GM12878 (cell line): ENCODE results near the gene ARIH2. TPM values are rescaled to one million over a fixed set of nuclear protein-coding genes. Genes with fewer than 3 reads are reported as not detected.
A peak's percentile ranks its signal among the peaks of the same experiment; 100 is the strongest.

ENCODE experiments used
- ASH2L ChIP-seq: fragments of 300-600, 200-600 bp; sonication (generic); IDR thresholded peaks from 2 replicates; pipeline ENCODE4 v1.6.1; 2017; ENCODE audit warnings: low read depth, mild to moderate bottlenecking, borderline replicate concordance
- CEBPB ChIP-seq, 2 experiments: fragments of 150-350 bp in 1 of 2; IDR thresholded peaks; 2 replicates each; pipeline ENCODE4 v1.6.1; 2012 to 2014; ENCODE audit warnings: low read depth in 2 of 2, low read length in 2 of 2, borderline replicate concordance in 1 of 2, inconsistent platforms in 1 of 2
- CHD1 ChIP-seq: IDR thresholded peaks from 2 replicates; pipeline ENCODE4 v1.6.1; 2012; ENCODE audit warnings: low read depth, low read length, improper control_type of control experiment
- CHD4 ChIP-seq: fragments of 200-600 bp; sonication (generic); IDR thresholded peaks from 2 replicates; pipeline ENCODE4 v1.6.1; 2016; ENCODE audit warnings: mild to moderate bottlenecking
- CREM ChIP-seq: IDR thresholded peaks from 2 replicates; pipeline ENCODE4 v1.6.1; 2014; ENCODE audit warnings: antibody characterized with exemption, low read depth
- DPF2 ChIP-seq: fragments of 450-650 bp; IDR thresholded peaks from 2 replicates; pipeline ENCODE4 v1.6.1; 2017; ENCODE audit warnings: mild to moderate bottlenecking
- EGR1 ChIP-seq, 2 experiments: IDR thresholded peaks; 1 replicate in 1 of 2; 2 replicates in 1 of 2; pipeline ENCODE4 v1.6.1; 2011 to 2012; ENCODE audit warnings: low read depth in 2 of 2, low read length in 2 of 2, borderline replicate concordance in 1 of 2, mild to moderate bottlenecking in 1 of 2, moderate library complexity in 1 of 2
- ESRRA ChIP-seq: IDR thresholded peaks from 2 replicates; pipeline ENCODE4 v1.6.1; 2012; ENCODE audit warnings: mild to moderate bottlenecking, low read length, improper control_type of control experiment
- IRF4 ChIP-seq: IDR thresholded peaks from 2 replicates; pipeline ENCODE4 v1.6.1; 2011; ENCODE audit warnings: low read depth, low read length
- LARP7 ChIP-seq: fragments of 450-650 bp; IDR thresholded peaks from 2 replicates; pipeline ENCODE4 v1.6.1; 2017; ENCODE audit warnings: mild to moderate bottlenecking
- MEF2B ChIP-seq: fragments of 450-650 bp; IDR thresholded peaks from 2 replicates; pipeline ENCODE4 v1.6.1; 2018; ENCODE audit warnings: mild to moderate bottlenecking, moderate library complexity; ENCODE audit not compliant: partially characterized antibody, poor library complexity, severe bottlenecking
- NFYA ChIP-seq: IDR thresholded peaks from 2 replicates; pipeline ENCODE4 v1.6.1; 2011; ENCODE audit warnings: low read depth, mild to moderate bottlenecking, low read length, improper control_type of control experiment, borderline replicate concordance
- NR2F1 ChIP-seq: fragments of 450-650 bp; conservative IDR thresholded peaks from 2 replicates; pipeline ENCODE4 v1.6.1; 2017; ENCODE audit warnings: mild to moderate bottlenecking
- RAD51 ChIP-seq: fragments of 450-650 bp; IDR thresholded peaks from 2 replicates; pipeline ENCODE4 v1.6.1; 2016; ENCODE audit warnings: moderate library complexity, mild to moderate bottlenecking, inconsistent platforms
- SREBF1 ChIP-seq: IDR thresholded peaks from 2 replicates; pipeline ENCODE4 v1.6.1; 2012; ENCODE audit warnings: mild to moderate bottlenecking, low read length
- SREBF2 ChIP-seq: IDR thresholded peaks from 2 replicates; pipeline ENCODE4 v1.6.1; 2012; ENCODE audit warnings: mild to moderate bottlenecking, low read length
- TCF12 ChIP-seq: IDR thresholded peaks from 2 replicates; pipeline ENCODE4 v1.6.1; 2011; ENCODE audit warnings: low read depth, mild to moderate bottlenecking, low read length
- YBX1 ChIP-seq: fragments of 450-650 bp; IDR thresholded peaks from 2 replicates; pipeline ENCODE4 v1.6.1; 2016; ENCODE audit warnings: antibody characterized with exemption
- ZNF24 ChIP-seq: fragments of 450-650 bp; IDR thresholded peaks from 2 replicates; pipeline ENCODE4 v1.6.1; 2017; ENCODE audit warnings: antibody characterized with exemption, mild to moderate bottlenecking
- polyA plus RNA-seq, 11 experiments: library from polyadenylated mRNA; depleted of rRNA in 4 of 11; unstranded in 6 of 11; stranded (reverse) in 5 of 11; fragments of >200 nt; fragmentation: Nextera tagmentation in 4 of 11; fragmentation: Illumina TruSeq in 1 of 11; extraction: Ambion mirVana in 4 of 11; extraction: Trizol in 1 of 11; gene quantifications; 1 replicate in 1 of 11; 2 replicates in 10 of 11; pipeline versions ENCODE4 v1.2.1 to v1.2.3, GENCODE V29; 2011 to 2016; ENCODE audit warnings: inconsistent platforms in 2 of 11, missing spikeins in 2 of 11, low read depth in 1 of 11
- total RNA-seq, 4 experiments: library from RNA; depleted of rRNA in 3 of 4; stranded (reverse); fragments of >200 nt in 3 of 4; fragmentation: Illumina TruSeq in 1 of 4; extraction: Trizol in 1 of 4; gene quantifications; 2 replicates each; pipeline versions ENCODE4 v1.2.1 to v1.2.3, GENCODE V29; 2013 to 2021
- TF ChIP-seq, protein P1 (sequence below): fragments of 450-650 bp; conservative IDR thresholded peaks from 2 replicates; pipeline ENCODE4 v1.6.1; 2017; ENCODE audit warnings: mild to moderate bottlenecking, moderate library complexity
- TF ChIP-seq, protein P2 (sequence below): fragments of 450-650 bp; IDR thresholded peaks from 2 replicates; pipeline ENCODE4 v1.6.1; 2017; ENCODE audit warnings: mild to moderate bottlenecking, low read depth, inconsistent platforms; ENCODE audit not compliant: poor library complexity, severe bottlenecking
- TF ChIP-seq, protein P3 (sequence below): fragments of 450-650 bp; formaldehyde crosslinking; IDR thresholded peaks from 2 replicates; pipeline ENCODE4 v1.5.0; 2022; ENCODE audit warnings: mild to moderate bottlenecking, missing genetic modification characterization

The ARIH2 gene
- total and polyA plus RNA-seq, 10 of the 15 experiments (the other 5 are each of a cell fraction or from before 2014, with no cell fraction given) = 18.7 to 74.7 (median 63.7) TPM

DNA sequence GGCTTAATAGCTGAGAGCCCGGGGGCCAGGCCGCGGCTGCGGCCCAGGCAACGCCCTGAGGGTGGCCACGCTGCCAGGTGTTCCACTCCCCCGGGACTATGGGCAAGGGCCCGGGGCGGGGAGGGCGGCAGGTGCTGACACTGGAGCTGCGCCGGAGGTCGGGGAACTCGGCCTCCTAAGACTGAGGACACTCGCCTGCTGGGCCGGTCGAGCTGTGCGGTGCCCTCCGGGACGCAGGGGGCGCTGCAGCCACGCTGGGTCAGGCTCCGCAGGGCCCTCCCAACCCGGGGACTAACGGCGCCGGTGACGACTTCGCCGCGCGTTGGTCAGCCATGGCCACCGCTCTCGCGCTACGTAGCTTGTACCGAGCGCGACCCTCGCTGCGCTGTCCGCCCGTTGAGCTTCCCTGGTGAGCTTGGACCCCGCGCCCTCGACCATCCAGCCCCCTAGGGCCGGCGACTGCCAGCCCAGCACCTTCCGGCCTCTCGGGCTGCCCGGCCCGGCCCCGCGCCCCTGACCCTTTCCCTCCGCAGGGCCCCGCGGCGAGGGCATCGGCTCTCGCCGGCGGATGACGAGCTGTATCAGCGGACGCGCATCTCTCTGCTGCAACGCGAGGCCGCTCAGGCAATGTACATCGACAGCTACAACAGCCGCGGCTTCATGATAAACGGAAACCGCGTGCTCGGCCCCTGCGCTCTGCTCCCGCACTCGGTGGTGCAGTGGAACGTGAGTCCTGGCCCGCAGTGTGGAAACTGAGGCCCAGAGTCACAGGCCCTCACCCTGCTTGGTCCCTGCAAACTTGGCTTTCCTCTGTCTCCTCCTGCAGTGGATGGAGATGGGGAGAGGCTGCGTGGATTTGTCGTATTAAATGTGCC, 103.4 kb downstream of the ARIH2 start, which contains the start of gene NDUFAF3 (continued):
- TF ChIP-seq, protein P1, sequence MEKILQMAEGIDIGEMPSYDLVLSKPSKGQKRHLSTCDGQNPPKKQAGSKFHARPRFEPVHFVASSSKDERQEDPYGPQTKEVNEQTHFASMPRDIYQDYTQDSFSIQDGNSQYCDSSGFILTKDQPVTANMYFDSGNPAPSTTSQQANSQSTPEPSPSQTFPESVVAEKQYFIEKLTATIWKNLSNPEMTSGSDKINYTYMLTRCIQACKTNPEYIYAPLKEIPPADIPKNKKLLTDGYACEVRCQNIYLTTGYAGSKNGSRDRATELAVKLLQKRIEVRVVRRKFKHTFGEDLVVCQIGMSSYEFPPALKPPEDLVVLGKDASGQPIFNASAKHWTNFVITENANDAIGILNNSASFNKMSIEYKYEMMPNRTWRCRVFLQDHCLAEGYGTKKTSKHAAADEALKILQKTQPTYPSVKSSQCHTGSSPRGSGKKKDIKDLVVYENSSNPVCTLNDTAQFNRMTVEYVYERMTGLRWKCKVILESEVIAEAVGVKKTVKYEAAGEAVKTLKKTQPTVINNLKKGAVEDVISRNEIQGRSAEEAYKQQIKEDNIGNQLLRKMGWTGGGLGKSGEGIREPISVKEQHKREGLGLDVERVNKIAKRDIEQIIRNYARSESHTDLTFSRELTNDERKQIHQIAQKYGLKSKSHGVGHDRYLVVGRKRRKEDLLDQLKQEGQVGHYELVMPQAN = peak; percentile 78
- TF ChIP-seq SREBF1 = no peak
- TF ChIP-seq LARP7 = peak; percentile 96
- TF ChIP-seq ZNF24 = no peak
- TF ChIP-seq DPF2 = peak; percentile 95
- no peak for TF ChIP-seq CEBPB (IDR thresholded peaks at IDR 0.05; ENCODE audit: borderline replicate concordance in 1 of 2, low read depth in 2 of 2, low read length in 2 of 2)
- TF ChIP-seq RAD51 = no peak
- TF ChIP-seq NFYA = no peak
- TF ChIP-seq CHD4 = no peak
- TF ChIP-seq ESRRA = peak; percentile 55; the same call in 1 of the 2 replicates
- TF ChIP-seq IRF4 = no peak
- TF ChIP-seq YBX1 = no peak
- TF ChIP-seq NR2F1 = peak; percentile 87
- 0 out of 2 replicates have a peak, but pooled peaks have one; percentile 35 for TF ChIP-seq CHD1
- TF ChIP-seq, protein P2, sequence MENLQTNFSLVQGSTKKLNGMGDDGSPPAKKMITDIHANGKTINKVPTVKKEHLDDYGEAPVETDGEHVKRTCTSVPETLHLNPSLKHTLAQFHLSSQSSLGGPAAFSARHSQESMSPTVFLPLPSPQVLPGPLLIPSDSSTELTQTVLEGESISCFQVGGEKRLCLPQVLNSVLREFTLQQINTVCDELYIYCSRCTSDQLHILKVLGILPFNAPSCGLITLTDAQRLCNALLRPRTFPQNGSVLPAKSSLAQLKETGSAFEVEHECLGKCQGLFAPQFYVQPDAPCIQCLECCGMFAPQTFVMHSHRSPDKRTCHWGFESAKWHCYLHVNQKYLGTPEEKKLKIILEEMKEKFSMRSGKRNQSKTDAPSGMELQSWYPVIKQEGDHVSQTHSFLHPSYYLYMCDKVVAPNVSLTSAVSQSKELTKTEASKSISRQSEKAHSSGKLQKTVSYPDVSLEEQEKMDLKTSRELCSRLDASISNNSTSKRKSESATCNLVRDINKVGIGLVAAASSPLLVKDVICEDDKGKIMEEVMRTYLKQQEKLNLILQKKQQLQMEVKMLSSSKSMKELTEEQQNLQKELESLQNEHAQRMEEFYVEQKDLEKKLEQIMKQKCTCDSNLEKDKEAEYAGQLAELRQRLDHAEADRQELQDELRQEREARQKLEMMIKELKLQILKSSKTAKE = no peak
- peak in 1 of 2 experiments; percentile 59; a peak in 1 of 3 replicates for TF ChIP-seq EGR1 (IDR thresholded peaks at IDR 0.05; ENCODE audit: borderline replicate concordance in 1 of 2, low read depth in 2 of 2, low read length in 2 of 2)
- TF ChIP-seq, protein P3, sequence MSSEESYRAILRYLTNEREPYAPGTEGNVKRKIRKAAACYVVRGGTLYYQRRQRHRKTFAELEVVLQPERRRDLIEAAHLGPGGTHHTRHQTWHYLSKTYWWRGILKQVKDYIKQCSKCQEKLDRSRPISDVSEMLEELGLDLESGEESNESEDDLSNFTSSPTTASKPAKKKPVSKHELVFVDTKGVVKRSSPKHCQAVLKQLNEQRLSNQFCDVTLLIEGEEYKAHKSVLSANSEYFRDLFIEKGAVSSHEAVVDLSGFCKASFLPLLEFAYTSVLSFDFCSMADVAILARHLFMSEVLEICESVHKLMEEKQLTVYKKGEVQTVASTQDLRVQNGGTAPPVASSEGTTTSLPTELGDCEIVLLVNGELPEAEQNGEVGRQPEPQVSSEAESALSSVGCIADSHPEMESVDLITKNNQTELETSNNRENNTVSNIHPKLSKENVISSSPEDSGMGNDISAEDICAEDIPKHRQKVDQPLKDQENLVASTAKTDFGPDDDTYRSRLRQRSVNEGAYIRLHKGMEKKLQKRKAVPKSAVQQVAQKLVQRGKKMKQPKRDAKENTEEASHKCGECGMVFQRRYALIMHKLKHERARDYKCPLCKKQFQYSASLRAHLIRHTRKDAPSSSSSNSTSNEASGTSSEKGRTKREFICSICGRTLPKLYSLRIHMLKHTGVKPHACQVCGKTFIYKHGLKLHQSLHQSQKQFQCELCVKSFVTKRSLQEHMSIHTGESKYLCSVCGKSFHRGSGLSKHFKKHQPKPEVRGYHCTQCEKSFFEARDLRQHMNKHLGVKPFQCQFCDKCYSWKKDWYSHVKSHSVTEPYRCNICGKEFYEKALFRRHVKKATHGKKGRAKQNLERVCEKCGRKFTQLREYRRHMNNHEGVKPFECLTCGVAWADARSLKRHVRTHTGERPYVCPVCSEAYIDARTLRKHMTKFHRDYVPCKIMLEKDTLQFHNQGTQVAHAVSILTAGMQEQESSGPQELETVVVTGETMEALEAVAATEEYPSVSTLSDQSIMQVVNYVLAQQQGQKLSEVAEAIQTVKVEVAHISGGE (CRISPR knock-in tag) = no peak
- no peak; the same call in 1 of the 2 replicates for TF ChIP-seq ASH2L
- TF ChIP-seq MEF2B = peak; percentile 96
- peak; percentile 80 for TF ChIP-seq CREM
- no peak for TF ChIP-seq SREBF2
- peak; percentile 97 for TF ChIP-seq TCF12
